ENCODE results near the gene GLIS1. TPM values are rescaled to one million over a fixed set of nuclear protein-coding genes. Genes with fewer than 3 reads are reported as not detected.

Gene GLIS1
- total RNA-seq, 1 experiment from 2014 or later: 0.13 TPM

DNA sequence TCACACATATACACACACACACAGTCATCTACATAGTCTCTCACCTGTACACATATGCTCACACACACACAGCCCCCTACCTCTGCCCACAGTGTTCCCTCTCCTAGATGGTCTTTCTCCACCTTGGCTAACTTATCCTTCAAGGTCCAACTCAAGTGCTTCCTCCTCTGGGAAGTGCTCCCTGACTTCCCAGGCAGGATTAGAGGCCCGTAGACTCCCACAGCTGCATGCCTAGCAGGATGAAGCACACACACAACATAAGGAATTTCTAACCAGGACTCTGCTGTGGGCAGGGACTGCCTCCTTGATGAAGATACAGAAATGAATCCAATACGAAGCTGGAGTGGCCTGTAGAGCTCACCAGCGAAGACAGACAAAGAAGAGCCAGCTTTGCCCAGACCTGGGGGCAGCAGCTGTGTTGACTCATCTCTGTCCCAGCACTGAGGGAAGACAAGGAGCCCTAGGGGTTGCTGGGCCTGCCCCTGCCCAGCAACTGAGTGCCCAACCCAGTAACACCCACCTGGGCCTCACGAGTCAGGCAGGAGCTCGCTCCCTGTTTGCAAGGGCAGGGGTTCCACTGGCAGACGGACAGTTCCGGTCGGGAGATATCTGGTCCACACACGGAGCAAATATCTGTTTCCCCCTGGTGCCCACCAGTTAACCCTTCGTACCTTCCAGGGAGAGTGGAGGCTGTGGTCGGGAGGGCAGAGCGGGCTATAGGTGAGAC, 178.9 kb downstream of the GLIS1 start:
- no peaks in the 10 kb centered on the region for H3K4me1 ChIP-seq (ENCODE audit: insufficient read depth, low read length, poor library complexity, severe bottlenecking)
- no TSS peak for BruUV-seq (replicated peaks)
- no peak for DNase-seq (ENCODE audit: low spot score)
- no peaks in the 10 kb centered on the region for H3K36me3 ChIP-seq (ENCODE audit: insufficient read depth, low read length, poor library complexity, severe bottlenecking)
- ChIA-PET CTCF (no interaction called here), POLR2A (ENCODE audit: low non-redundant PET) (no interaction called here)
- no peaks in the 10 kb centered on the region for H3K9me3 ChIP-seq (ENCODE audit: low read depth, low read length, poor library complexity, severe bottlenecking)
- TF ChIP-seq, protein P1, sequence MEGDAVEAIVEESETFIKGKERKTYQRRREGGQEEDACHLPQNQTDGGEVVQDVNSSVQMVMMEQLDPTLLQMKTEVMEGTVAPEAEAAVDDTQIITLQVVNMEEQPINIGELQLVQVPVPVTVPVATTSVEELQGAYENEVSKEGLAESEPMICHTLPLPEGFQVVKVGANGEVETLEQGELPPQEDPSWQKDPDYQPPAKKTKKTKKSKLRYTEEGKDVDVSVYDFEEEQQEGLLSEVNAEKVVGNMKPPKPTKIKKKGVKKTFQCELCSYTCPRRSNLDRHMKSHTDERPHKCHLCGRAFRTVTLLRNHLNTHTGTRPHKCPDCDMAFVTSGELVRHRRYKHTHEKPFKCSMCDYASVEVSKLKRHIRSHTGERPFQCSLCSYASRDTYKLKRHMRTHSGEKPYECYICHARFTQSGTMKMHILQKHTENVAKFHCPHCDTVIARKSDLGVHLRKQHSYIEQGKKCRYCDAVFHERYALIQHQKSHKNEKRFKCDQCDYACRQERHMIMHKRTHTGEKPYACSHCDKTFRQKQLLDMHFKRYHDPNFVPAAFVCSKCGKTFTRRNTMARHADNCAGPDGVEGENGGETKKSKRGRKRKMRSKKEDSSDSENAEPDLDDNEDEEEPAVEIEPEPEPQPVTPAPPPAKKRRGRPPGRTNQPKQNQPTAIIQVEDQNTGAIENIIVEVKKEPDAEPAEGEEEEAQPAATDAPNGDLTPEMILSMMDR (conservative IDR thresholded peaks at IDR 0.05; ENCODE audit: low read depth, low read length): no peak
- TF ChIP-seq EZH2 (IDR thresholded peaks at IDR 0.05; ENCODE audit: borderline replicate concordance, low read depth, low read length, poor library complexity, severe bottlenecking): no peak
- H3K4me3 ChIP-seq (ENCODE audit: low read depth, low read length, poor library complexity, severe bottlenecking): no peak overlapping the region
- no peaks in the 10 kb centered on the region for H3K27me3 ChIP-seq (replicated peaks; ENCODE audit: insufficient read depth, low read depth, low read length, poor library complexity)
- H3K27ac ChIP-seq (ENCODE audit: low read depth, low read length, poor library complexity, severe bottlenecking): no peak overlapping the region
- intact Hi-C loops (cut with micrococcal nuclease; ENCODE audit: unreplicated experiment): no loop called here

DNA sequence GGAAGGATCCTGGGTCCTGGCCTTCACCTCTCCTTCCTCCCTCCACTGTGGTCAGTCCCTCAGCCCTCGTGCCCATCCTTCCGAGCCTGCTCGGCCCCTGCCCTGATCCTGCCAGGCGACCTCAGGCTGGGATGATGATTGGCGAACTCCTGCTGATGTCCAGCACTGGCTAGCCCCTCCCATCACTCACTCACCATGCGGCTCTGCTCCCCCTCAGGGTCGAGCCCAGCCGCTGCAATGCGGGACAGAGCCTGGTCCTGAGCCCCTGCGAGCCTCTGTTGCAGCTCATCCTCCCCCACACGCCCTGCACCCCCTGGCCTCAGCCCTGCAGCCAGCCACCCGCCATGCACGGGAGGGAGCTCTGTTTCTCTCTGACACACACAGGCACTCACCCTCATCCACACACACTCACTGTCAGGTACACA, 179.6 kb downstream of the GLIS1 start:
- no peaks in the 10 kb centered on the region for H3K9me3 ChIP-seq (ENCODE audit: low read depth, low read length, poor library complexity, severe bottlenecking)
- intact Hi-C loops (cut with micrococcal nuclease; ENCODE audit: unreplicated experiment): no loop called here
- no peak for TF ChIP-seq EZH2 (IDR thresholded peaks at IDR 0.05; ENCODE audit: borderline replicate concordance, low read depth, low read length, poor library complexity, severe bottlenecking)
- TF ChIP-seq, protein P1 (conservative IDR thresholded peaks at IDR 0.05; ENCODE audit: low read depth, low read length): no peak
- ChIA-PET POLR2A (ENCODE audit: low non-redundant PET) (no interaction called here), CTCF (no interaction called here)
- no TSS peak for BruUV-seq (replicated peaks)
- DNase-seq (ENCODE audit: low spot score): no peak
- no peaks in the 10 kb centered on the region for H3K36me3 ChIP-seq (ENCODE audit: insufficient read depth, low read length, poor library complexity, severe bottlenecking)
- no peak overlapping the region for H3K4me3 ChIP-seq (ENCODE audit: low read depth, low read length, poor library complexity, severe bottlenecking)
- H3K27ac ChIP-seq (ENCODE audit: low read depth, low read length, poor library complexity, severe bottlenecking): no peak overlapping the region
- H3K4me1 ChIP-seq (ENCODE audit: insufficient read depth, low read length, poor library complexity, severe bottlenecking): no peaks in the 10 kb centered on the region
- no peaks in the 10 kb centered on the region for H3K27me3 ChIP-seq (replicated peaks; ENCODE audit: insufficient read depth, low read depth, low read length, poor library complexity)

- no peak for TF ChIP-seq EZH2 (IDR thresholded peaks at IDR 0.05; ENCODE audit: borderline replicate concordance, low read depth, low read length, poor library complexity, severe bottlenecking)
- no peaks in the 10 kb centered on the region for H3K36me3 ChIP-seq (ENCODE audit: insufficient read depth, low read length, poor library complexity, severe bottlenecking)
- H3K27me3 ChIP-seq (replicated peaks; ENCODE audit: insufficient read depth, low read depth, low read length, poor library complexity): no peaks in the 10 kb centered on the region
- H3K4me3 ChIP-seq (ENCODE audit: low read depth, low read length, poor library complexity, severe bottlenecking): no peak overlapping the region
- no peak overlapping the region for H3K27ac ChIP-seq (ENCODE audit: low read depth, low read length, poor library complexity, severe bottlenecking)
- no peak for DNase-seq (ENCODE audit: low spot score)
- no TSS peak for BruUV-seq (replicated peaks)
- POLR2A ChIA-PET (ENCODE audit: low non-redundant PET): no interaction called here
- CTCF ChIA-PET: no interaction called here
- H3K4me1 ChIP-seq (ENCODE audit: insufficient read depth, low read length, poor library complexity, severe bottlenecking): no peaks in the 10 kb centered on the region
- intact Hi-C loops (cut with micrococcal nuclease; ENCODE audit: unreplicated experiment): no loop called here
- H3K9me3 ChIP-seq (ENCODE audit: low read depth, low read length, poor library complexity, severe bottlenecking): no peaks in the 10 kb centered on the region
Measured at GRCh38 chr1:53558739-53559315, 180.1 kb downstream of the GLIS1 start.

Data from A673 (cell line).